Endothelial cell of umbilical vein (primary cell): ENCODE results near the gene SMIM24. TPM values are rescaled to one million over a fixed set of nuclear protein-coding genes. Genes with fewer than 3 reads are reported as not detected.

Experiments used
- BruUV-seq: library from RNA; stranded (reverse); fragments of 400-500 nt; replicated peaks from 2 replicates; lab custom pipeline; 2021; lab: Mats Ljungman, UMichigan
- CTCF ChIA-PET: fragments of 300-600, 350-600 bp; sonication (Branson Sonifier 250); formaldehyde crosslinking; loops from one replicate; lab custom pipeline; 2021; ENCODE audit warnings: antibody characterized with exemption, inconsistent platforms; lab: Charles Lee
- POLR2A ChIA-PET: fragments of 300-600, 350-600 bp; sonication (Branson Sonifier 250); formaldehyde crosslinking; loops from one replicate; lab custom pipeline; 2021; ENCODE audit warnings: antibody characterized with exemption, inconsistent platforms; lab: Charles Lee
- DNase-seq: peaks from one replicate; pipeline ENCODE4 v3.0.0-alpha.2; 2011; ENCODE audit warnings: low read depth, low spot score
- FAIRE-seq: peaks from 2 replicates; lab custom pipeline; 2011; peaks lifted over from hg19 to GRCh38; lab: Jason Lieb, UNC
- H2AFZ ChIP-seq: 2 replicates; pipeline ENCODE4 v1.6.0; 2012; ENCODE audit warnings: low read depth, low read length, control low read depth, inconsistent platforms
- H3K27ac ChIP-seq: 2 replicates; pipeline ENCODE4 v1.5.1; 2011; ENCODE audit warnings: low read depth, mild to moderate bottlenecking, control low read depth, low read length, moderate library complexity; ENCODE audit not compliant: insufficient read depth
- H3K27me3 ChIP-seq, 2 experiments: 2 replicates each; pipeline versions ENCODE4 v1.6.0 to v1.6.1; 2011; ENCODE audit warnings: low read length in 2 of 2, mixed read lengths in 1 of 2; ENCODE audit not compliant: control insufficient read depth in 2 of 2, insufficient read depth in 2 of 2
- H3K36me3 ChIP-seq, 2 experiments: 2 replicates in 1 of 2; 3 replicates in 1 of 2; pipeline ENCODE4 v1.5.1; 2011; ENCODE audit warnings: low read length in 2 of 2, mild to moderate bottlenecking in 1 of 2, moderate library complexity in 1 of 2; ENCODE audit not compliant: control insufficient read depth in 2 of 2, insufficient read depth in 2 of 2; ENCODE audit errors: extremely low read depth in 1 of 2
- H3K4me1 ChIP-seq: 3 replicates; pipeline ENCODE4 v1.5.1; 2011; ENCODE audit warnings: mild to moderate bottlenecking, low read length; ENCODE audit not compliant: control insufficient read depth, insufficient read depth; ENCODE audit errors: extremely low read depth
- H3K4me2 ChIP-seq: 2 replicates; pipeline ENCODE4 v1.6.1; 2011; ENCODE audit warnings: low read length, control low read depth, mixed read lengths; ENCODE audit not compliant: insufficient read depth
- H3K4me3 ChIP-seq, 3 experiments: fragments of 200-600 bp in 1 of 3; sonication (generic), shearing (Covaris generic) in 1 of 3; replicated peaks in 1 of 3; 2 replicates each; pipeline ENCODE4 v1.5.1; 2011 to 2016; ENCODE audit warnings: control low read depth in 3 of 3, low read length in 3 of 3, mild to moderate bottlenecking in 2 of 3, inconsistent platforms in 1 of 3, low read depth in 1 of 3, moderate library complexity in 1 of 3; ENCODE audit not compliant: insufficient read depth in 1 of 3
- H3K79me2 ChIP-seq: 2 replicates; pipeline ENCODE4 v1.6.0; 2012; ENCODE audit warnings: low read length, inconsistent platforms; ENCODE audit not compliant: control insufficient read depth, insufficient read depth
- H3K9ac ChIP-seq: replicated peaks from 2 replicates; pipeline ENCODE3; 2011; ENCODE audit warnings: low read length, control low read depth; ENCODE audit not compliant: insufficient read depth; ENCODE audit errors: extremely low read depth
- H3K9me1 ChIP-seq: replicated peaks from 3 replicates; pipeline ENCODE4 v1.6.0; 2011; ENCODE audit warnings: mild to moderate bottlenecking, low read length; ENCODE audit not compliant: control insufficient read depth, insufficient read depth; ENCODE audit errors: extremely low read depth
- H3K9me3 ChIP-seq: replicated peaks from 2 replicates; pipeline ENCODE4 v1.5.1; 2012; ENCODE audit warnings: low read length, inconsistent platforms; ENCODE audit not compliant: control insufficient read depth, insufficient read depth
- H4K20me1 ChIP-seq: replicated peaks from 2 replicates; pipeline ENCODE3; 2011; ENCODE audit warnings: mild to moderate bottlenecking, low read length; ENCODE audit not compliant: control insufficient read depth, insufficient read depth; ENCODE audit errors: extremely low read depth
- CTCF ChIP-seq, 2 donors: IDR thresholded peaks; 1 replicate in 1 of 2; 2 replicates in 1 of 2; pipeline ENCODE4 v1.5.1; 2011; ENCODE audit warnings: low read length in 2 of 2, mild to moderate bottlenecking in 2 of 2, moderate library complexity in 2 of 2, control low read depth in 1 of 2, inconsistent platforms in 1 of 2, low read depth in 1 of 2; ENCODE audit not compliant: insufficient read depth in 1 of 2; ENCODE audit errors: extremely low read depth in 1 of 2
- EZH2 ChIP-seq: IDR thresholded peaks from 2 replicates; pipeline ENCODE4 v1.6.1; 2012; ENCODE audit warnings: borderline replicate concordance, low read depth, mild to moderate bottlenecking, moderate library complexity, low read length, inconsistent platforms; ENCODE audit not compliant: severe bottlenecking
- FOS ChIP-seq: IDR thresholded peaks from 2 replicates; pipeline ENCODE4 v1.6.1; 2011; ENCODE audit warnings: mild to moderate bottlenecking, low read length, moderate library complexity, borderline replicate concordance; ENCODE audit not compliant: insufficient read depth
- GATA2 ChIP-seq: IDR thresholded peaks from 2 replicates; pipeline ENCODE4 v1.7.0; 2011; ENCODE audit warnings: low read depth, mild to moderate bottlenecking, moderate library complexity, mixed read lengths, low read length; ENCODE audit not compliant: insufficient read length, insufficient read depth
- JUN ChIP-seq: IDR thresholded peaks from 2 replicates; pipeline ENCODE4 v1.6.1; 2011; ENCODE audit warnings: borderline replicate concordance, low read depth; ENCODE audit not compliant: insufficient read length, insufficient read depth
- MAX ChIP-seq: IDR thresholded peaks from 2 replicates; pipeline ENCODE4 v1.6.1; 2011; ENCODE audit not compliant: insufficient read depth, insufficient read length
- MYC ChIP-seq: IDR thresholded peaks from one replicate; pipeline ENCODE4 v1.6.1; 2011; ENCODE audit warnings: mild to moderate bottlenecking, low read depth, low read length
- POLR2A ChIP-seq: IDR thresholded peaks from 2 replicates; pipeline ENCODE4 v1.6.1; 2012; ENCODE audit warnings: low read depth, mild to moderate bottlenecking, control low read depth, low read length
- POLR2AphosphoS5 ChIP-seq: IDR thresholded peaks from 2 replicates; pipeline ENCODE4 v1.6.1; 2012; ENCODE audit warnings: low read depth, mild to moderate bottlenecking, control low read depth, low read length, moderate library complexity; ENCODE audit not compliant: insufficient read depth
- dilution Hi-C: fragments of 300-500 bp; cut with MboI; formaldehyde crosslinking; loops from one replicate; pipeline ENCODE4 v1.15.0; 2019; ENCODE audit warnings: low sequenced_read_pairs; ENCODE audit not compliant: extremely low pct_ligation_motif_present
- intact Hi-C: fragments of 100-400 bp; cut with micrococcal nuclease; formaldehyde crosslinking; loops from one replicate; pipeline ENCODE4 v1.10.0; 2022
- polyA plus RNA-seq, 4 experiments: library from polyadenylated mRNA; depleted of rRNA in 3 of 4; stranded (reverse) in 3 of 4; unstranded in 1 of 4; fragments of >200 nt; gene quantifications; 2 replicates each; pipeline versions ENCODE4 v1.2.1 to v1.2.3, GENCODE V29; 2011 to 2012; ENCODE audit warnings: missing spikeins in 1 of 4
- total RNA-seq: library from RNA; stranded (reverse); gene quantifications from 2 replicates; pipeline ENCODE4 v1.2.3, GENCODE V29; 2021

SMIM24 gene
- total and polyA plus RNA-seq, 2 donors (not counting 3 experiments of a cell fraction or from before 2014, with no cell fraction given), result not detected

GRCh38 chr19:3479177-3479833 is 1.0 kb downstream of the SMIM24 start:
- Histone ChIP-seq H3K27me3 (peaks cover 3 to 11% of the 10 kb centered on the region in 2 experiments), H2AFZ (no peak overlapping the region), H3K9me3 (no peaks in the 10 kb centered on the region), H3K9me1 (no peaks in the 10 kb centered on the region), H3K9ac (no peak overlapping the region), H3K4me2 (no peak overlapping the region), H3K27ac (no peak overlapping the region), H4K20me1 (no peaks in the 10 kb centered on the region), H3K4me1 (no peaks in the 10 kb centered on the region), H3K36me3 (no peaks in the 10 kb centered on the region), H3K4me3 (no peak overlapping the region), H3K79me2 (no peaks in the 10 kb centered on the region)
- POLR2A ChIA-PET, result no interaction called here
- TF ChIP-seq EZH2, result no peak
- no peak for TF ChIP-seq POLR2AphosphoS5
- intact Hi-C loops (no loop called here), dilution Hi-C loops (no loop called here)
- FAIRE-seq, result no peak
- CTCF ChIA-PET, result interaction anchor here (0.6 to 1.5 kb wide), 4 partner anchors 10 to 976 kb away, joined by 4 to 8 read pairs (median 5); no protein-coding TSS in a partner anchor
- no peak for DNase-seq
- BruUV-seq, result no TSS peak

GRCh38 chr19:3478409-3479176 is 1.7 kb downstream of the SMIM24 start:
- no peaks in the 10 kb centered on the region for H3K9me1 ChIP-seq
- no peak for DNase-seq
- no peak overlapping the region for H3K27ac ChIP-seq
- no peaks in the 10 kb centered on the region for H3K4me1 ChIP-seq
- no peaks in the 10 kb centered on the region for H4K20me1 ChIP-seq
- H3K79me2 ChIP-seq, result no peaks in the 10 kb centered on the region
- H3K36me3 ChIP-seq, result no peaks in the 10 kb centered on the region
- no TSS peak for BruUV-seq
- no peak overlapping the region for H2AFZ ChIP-seq
- H3K9ac ChIP-seq, result no peak overlapping the region
- POLR2A ChIA-PET, result no interaction called here
- TF ChIP-seq MAX, result no peak
- no peak for TF ChIP-seq JUN
- TF ChIP-seq POLR2A, result no peak
- no peak for TF ChIP-seq MYC
- no peak for TF ChIP-seq FOS
- TF ChIP-seq CTCF (IDR thresholded peaks at IDR 0.05; ENCODE audit: extremely low read depth in 1 of 2, insufficient read depth in 1 of 2, low read depth in 1 of 2, low read length in 2 of 2), result no peak
- no peak for TF ChIP-seq POLR2AphosphoS5
- no peak for TF ChIP-seq EZH2
- TF ChIP-seq GATA2, result no peak
- FAIRE-seq, result no peak
- no peak overlapping the region for H3K4me2 ChIP-seq
- no peaks in the 10 kb centered on the region for H3K9me3 ChIP-seq
- H3K4me3 ChIP-seq, result no peak overlapping the region
- dilution Hi-C loops, result no loop called here
- CTCF ChIA-PET, result interaction anchor here (0.6 to 1.5 kb wide), 5 partner anchors 9 to 976 kb away, joined by 4 to 8 read pairs (median 5); no protein-coding TSS in a partner anchor
- peaks cover 3 to 11% of the 10 kb centered on the region in 2 experiments for H3K27me3 ChIP-seq
- intact Hi-C loops, result no loop called here
